Uterus (tissue), 2 donors: Measurements from ENCODE around the gene AASS.

Source experiments
- CTCF ChIP-seq, 4 experiments: fragments of 200-600 bp in 2 of 4; fragments of 450-650 bp in 2 of 4; sonication (generic) in 2 of 4; IDR thresholded peaks; one replicate each; pipeline ENCODE4 v1.5.1; 2016 to 2019; ENCODE audit warnings: antibody characterized with exemption in 4 of 4, mild to moderate bottlenecking in 2 of 4, moderate library complexity in 1 of 4
- POLR2A ChIP-seq, 2 donors: fragments of 450-650 bp; IDR thresholded peaks; one replicate each; pipeline ENCODE4 v1.6.1; 2016; ENCODE audit warnings: antibody characterized with exemption in 2 of 2, mild to moderate bottlenecking in 1 of 2, moderate library complexity in 1 of 2

- TF ChIP-seq CTCF (IDR thresholded peaks at IDR 0.05) (no peak), POLR2A (IDR thresholded peaks at IDR 0.05) (no peak)
These were observed 7.3 kb downstream of the AASS start for GRCh38 chr7:122136639-122137245.
